ENCODE measurements around the gene CIAO3. TPM values are rescaled to one million over a fixed set of nuclear protein-coding genes. Genes with fewer than 3 reads are reported as not detected.

Gene CIAO3
- total and polyA plus RNA-seq, 3 donors from 2014 or later: 28.9 to 59.0 (median 58.0) TPM

GRCh38 chr16:761625-762513 lies 21.1 kb upstream of the CIAO3 start:
- TF ChIP-seq CTCF (IDR thresholded peaks at IDR 0.05) (no peak), POLR2A (IDR thresholded peaks at IDR 0.05) (no peak)
- no peaks in the 10 kb centered on the region for H3K4me1 ChIP-seq
- H3K36me3 ChIP-seq (ENCODE audit: low read depth, missing control alignments): no peaks in the 10 kb centered on the region
- no peak for DNase-seq
- no peak overlapping the region for H3K4me3 ChIP-seq
- intact Hi-C loops (cut with DNase I; ENCODE audit: low total_unique reads): no loop called here
- no peaks in the 10 kb centered on the region for H3K27me3 ChIP-seq
- no peak overlapping the region for H3K27ac ChIP-seq
- H3K9me3 ChIP-seq: no peaks in the 10 kb centered on the region
- 79 to 86% methylated on average over 6 to 22 of the region's 22 CpGs for WGBS, 2 donors

DNA sequence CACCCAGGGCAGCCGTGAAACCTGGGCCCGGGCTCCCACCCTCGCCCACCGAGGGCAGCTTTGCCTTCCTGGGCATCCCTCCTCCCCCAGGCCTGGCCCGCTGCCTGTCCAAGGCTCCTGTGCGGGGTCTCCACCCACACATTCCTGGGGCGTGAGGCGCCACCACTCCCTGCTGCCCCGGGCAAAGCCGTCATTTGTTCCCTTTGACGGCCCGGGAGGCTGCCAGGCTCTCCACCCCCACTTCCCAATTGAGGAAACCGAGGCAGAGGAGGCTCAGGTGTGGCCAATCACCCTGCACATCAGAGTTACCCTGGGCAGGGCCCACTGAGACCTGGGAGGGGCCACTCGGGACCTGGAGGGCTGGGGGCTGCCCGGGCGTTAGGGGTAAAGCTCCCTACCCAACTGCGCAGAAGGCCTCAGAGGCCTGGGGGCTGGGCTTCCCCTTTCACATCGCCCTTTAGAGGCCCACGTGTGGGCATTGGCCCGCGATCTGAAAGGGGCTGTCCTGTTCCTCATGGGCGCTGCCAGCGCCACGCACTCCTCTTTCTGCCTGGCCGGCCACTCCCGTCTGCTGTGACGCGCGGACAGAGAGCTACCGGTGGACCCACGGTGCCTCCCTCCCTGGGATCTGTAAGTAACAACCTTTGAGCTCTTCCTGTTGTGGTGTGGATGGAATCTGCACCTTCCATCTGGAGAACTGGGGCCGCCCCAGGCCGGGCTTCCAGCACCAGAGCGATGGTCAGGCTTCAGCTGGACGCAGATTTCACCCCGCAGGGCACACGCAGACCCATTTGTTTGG lies 19.9 kb upstream of the CIAO3 start, which contains the start of gene MSLN:
Gene MSLN (plus strand): TSS at position 190 of the 799 bp plus-strand sequence. CDS start 1,947 bp downstream, outside the sequence.
- 60 to 75% methylated on average over 14 to 31 of the region's 37 CpGs for WGBS, 2 donors

DNA sequence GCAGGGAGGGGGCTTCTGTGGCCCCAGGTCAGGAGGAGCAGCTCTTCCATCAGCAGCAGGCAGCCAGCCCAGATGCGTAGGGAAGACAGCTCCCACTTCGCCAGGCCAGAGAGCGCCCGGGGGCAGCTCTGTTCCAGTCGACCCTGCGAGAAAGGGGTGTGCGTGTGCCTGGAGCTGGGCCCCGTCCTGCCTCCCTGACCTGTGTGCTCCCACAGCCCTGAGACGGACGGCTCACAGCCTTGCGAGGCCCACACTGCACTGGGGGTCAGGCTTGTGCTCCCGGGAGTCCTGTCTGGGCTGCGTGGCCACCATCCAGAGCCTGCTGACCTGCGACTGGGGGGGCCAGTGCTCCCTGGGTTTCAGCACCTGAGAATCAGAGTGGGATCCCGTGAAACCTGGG lies 19.3 kb upstream of the CIAO3 start:
- intact Hi-C loops (cut with DNase I; ENCODE audit: low total_unique reads): no loop called here
- H3K27ac ChIP-seq: no peak overlapping the region
- TF ChIP-seq POLR2A (IDR thresholded peaks at IDR 0.05) (no peak), CTCF (IDR thresholded peaks at IDR 0.05) (no peak)
- no peaks in the 10 kb centered on the region for H3K4me1 ChIP-seq
- 56 to 63% methylated on average over 12 to 15 of the region's 15 CpGs for WGBS, 2 donors
- H3K27me3 ChIP-seq: no peaks in the 10 kb centered on the region
- no peaks in the 10 kb centered on the region for H3K36me3 ChIP-seq (ENCODE audit: low read depth, missing control alignments)
- no peak for DNase-seq
- no peak overlapping the region for H3K4me3 ChIP-seq
- H3K9me3 ChIP-seq: no peaks in the 10 kb centered on the region

More for the DNA sequence above, 19.9 kb upstream of the CIAO3 start, which contains the start of gene MSLN:
- TF ChIP-seq CTCF (IDR thresholded peaks at IDR 0.05) (no peak), POLR2A (IDR thresholded peaks at IDR 0.05) (no peak)
- H3K4me3 ChIP-seq: no peak within 1 kb of the TSS
- no peaks in the 10 kb centered on the region for H3K36me3 ChIP-seq (ENCODE audit: low read depth, missing control alignments)
- DNase-seq: no peak
- no peaks in the 10 kb centered on the region for H3K27me3 ChIP-seq
- no peak within 1 kb of the TSS for H3K27ac ChIP-seq
- H3K4me1 ChIP-seq: no peaks in the 10 kb centered on the region
- intact Hi-C loops (cut with DNase I; ENCODE audit: low total_unique reads): no loop called here
- no peaks in the 10 kb centered on the region for H3K9me3 ChIP-seq

GRCh38 chr16:759110-759910 lies 18.5 kb upstream of the CIAO3 start:
- TF ChIP-seq POLR2A (IDR thresholded peaks at IDR 0.05) (no peak), CTCF (IDR thresholded peaks at IDR 0.05) (no peak)
- Histone ChIP-seq H3K36me3 (ENCODE audit: low read depth, missing control alignments) (no peaks in the 10 kb centered on the region), H3K9me3 (no peaks in the 10 kb centered on the region), H3K4me1 (no peaks in the 10 kb centered on the region), H3K4me3 (no peak overlapping the region), H3K27ac (no peak overlapping the region), H3K27me3 (no peaks in the 10 kb centered on the region)
- 85 to 89% methylated on average over 22 to 34 of the region's 34 CpGs for WGBS, 2 donors
- intact Hi-C loops (cut with DNase I; ENCODE audit: low total_unique reads): no loop called here
- DNase-seq: no peak

All from testis (tissue), 3 donors.